SU-DHL-6 (cell line): ENCODE results near the gene SYT8.

ENCODE experiments used
- EZH2phosphoT487 ChIP-seq: fragments of 200-600 bp; sonication (generic), shearing (Covaris generic); conservative IDR thresholded peaks from 2 replicates; pipeline ENCODE4 v1.6.1; 2018; ENCODE audit warnings: mild to moderate bottlenecking, antibody characterized with exemption, low read length, moderate library complexity, mixed read lengths
- TF ChIP-seq, protein P1 (sequence below): fragments of 200-600 bp; sonication (generic); IDR thresholded peaks from one replicate; pipeline ENCODE4 v1.5.1; 2017; ENCODE audit warnings: antibody characterized with exemption, mild to moderate bottlenecking, low read length, moderate library complexity; ENCODE audit not compliant: insufficient read depth, poor library complexity, severe bottlenecking

DNA sequence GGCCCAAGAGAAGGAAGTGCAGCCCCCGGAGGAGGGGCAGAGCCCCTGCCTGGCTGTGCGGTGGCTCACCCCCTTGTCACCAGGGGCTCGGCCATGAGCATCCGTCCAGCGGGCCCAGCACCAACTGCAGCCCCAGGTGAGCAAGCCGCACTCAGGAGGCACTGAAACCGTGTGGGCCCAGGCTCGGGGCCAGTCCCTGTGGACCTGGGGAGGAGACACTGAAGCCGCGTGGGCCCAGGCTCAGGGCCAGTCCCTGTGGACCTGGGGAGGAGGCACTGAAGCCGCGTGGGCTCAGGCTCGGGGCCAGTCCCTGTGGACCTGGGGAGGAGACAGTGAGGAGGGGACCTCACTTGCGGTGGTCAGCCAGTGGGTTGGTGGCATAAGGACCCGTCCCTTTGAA is 32.0 kb downstream of the SYT8 start:
- TF ChIP-seq, protein P1, sequence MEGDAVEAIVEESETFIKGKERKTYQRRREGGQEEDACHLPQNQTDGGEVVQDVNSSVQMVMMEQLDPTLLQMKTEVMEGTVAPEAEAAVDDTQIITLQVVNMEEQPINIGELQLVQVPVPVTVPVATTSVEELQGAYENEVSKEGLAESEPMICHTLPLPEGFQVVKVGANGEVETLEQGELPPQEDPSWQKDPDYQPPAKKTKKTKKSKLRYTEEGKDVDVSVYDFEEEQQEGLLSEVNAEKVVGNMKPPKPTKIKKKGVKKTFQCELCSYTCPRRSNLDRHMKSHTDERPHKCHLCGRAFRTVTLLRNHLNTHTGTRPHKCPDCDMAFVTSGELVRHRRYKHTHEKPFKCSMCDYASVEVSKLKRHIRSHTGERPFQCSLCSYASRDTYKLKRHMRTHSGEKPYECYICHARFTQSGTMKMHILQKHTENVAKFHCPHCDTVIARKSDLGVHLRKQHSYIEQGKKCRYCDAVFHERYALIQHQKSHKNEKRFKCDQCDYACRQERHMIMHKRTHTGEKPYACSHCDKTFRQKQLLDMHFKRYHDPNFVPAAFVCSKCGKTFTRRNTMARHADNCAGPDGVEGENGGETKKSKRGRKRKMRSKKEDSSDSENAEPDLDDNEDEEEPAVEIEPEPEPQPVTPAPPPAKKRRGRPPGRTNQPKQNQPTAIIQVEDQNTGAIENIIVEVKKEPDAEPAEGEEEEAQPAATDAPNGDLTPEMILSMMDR = no peak
- TF ChIP-seq EZH2phosphoT487 = no peak
